NCI-H128 (cell line): ENCODE measurements around the gene MYOT.
A peak's percentile ranks its signal among the peaks of the same experiment; 100 is the strongest.

Source experiments
- DNase-seq: peaks from one replicate; lab custom pipeline; 2025; ENCODE audit not compliant: unreplicated experiment; lab: John Stamatoyannopoulos, UW

The MYOT gene

GRCh38 chr5:137901011-137901817 is 33.6 kb downstream of the MYOT start:
- DNase-seq = no peak

- DNase-seq = no peak
Measured at GRCh38 chr5:137902408-137903133, 34.9 kb downstream of the MYOT start.

- no peak for DNase-seq
Measured at GRCh38 chr5:137914758-137915157, 47.1 kb downstream of the MYOT start.

DNA sequence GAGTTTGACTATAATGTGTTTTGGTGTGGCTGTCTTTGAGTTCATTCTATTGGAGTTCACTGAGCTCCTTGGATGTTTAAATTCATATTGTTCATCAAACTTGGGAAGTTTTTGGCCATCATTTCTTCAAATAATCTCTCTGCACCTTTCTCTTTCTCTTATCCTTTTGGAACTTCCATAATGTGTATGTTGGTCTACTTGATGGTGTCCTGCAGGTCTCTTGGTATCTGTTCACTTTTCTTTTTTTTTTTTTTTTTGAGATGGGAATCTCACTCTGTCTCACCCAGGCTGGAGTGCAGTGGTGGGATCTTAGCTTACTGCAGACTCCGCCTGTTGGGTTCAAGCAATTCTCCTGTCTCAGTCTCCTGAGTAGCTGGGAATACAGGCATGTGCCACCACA is 49.3 kb downstream of the MYOT start:
- no peak for DNase-seq

GRCh38 chr5:137921931-137922330 is 54.3 kb downstream of the MYOT start:
- no peak for DNase-seq

- no peak for DNase-seq
Measured at GRCh38 chr5:137923856-137924255, 56.2 kb downstream of the MYOT start.

DNA sequence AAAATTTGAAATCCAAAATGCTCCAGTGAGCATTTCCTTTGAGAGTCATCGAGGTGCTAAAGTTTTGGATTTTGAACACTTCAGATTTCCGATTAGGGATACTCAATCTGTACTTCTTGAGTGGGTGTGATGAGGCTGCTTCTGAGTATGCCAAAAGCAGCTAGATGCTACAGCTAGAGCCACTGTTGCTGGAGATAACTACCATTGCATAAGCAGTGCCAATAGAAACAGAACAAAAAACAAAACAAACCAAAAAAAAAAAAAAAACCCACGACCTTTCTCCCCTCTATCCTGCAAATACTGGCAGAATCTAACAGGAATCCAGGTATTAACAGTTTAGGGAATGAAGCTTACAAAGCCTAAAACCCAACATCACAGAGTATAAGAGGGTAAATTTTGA is 65.1 kb downstream of the MYOT start:
- no peak for DNase-seq

DNA sequence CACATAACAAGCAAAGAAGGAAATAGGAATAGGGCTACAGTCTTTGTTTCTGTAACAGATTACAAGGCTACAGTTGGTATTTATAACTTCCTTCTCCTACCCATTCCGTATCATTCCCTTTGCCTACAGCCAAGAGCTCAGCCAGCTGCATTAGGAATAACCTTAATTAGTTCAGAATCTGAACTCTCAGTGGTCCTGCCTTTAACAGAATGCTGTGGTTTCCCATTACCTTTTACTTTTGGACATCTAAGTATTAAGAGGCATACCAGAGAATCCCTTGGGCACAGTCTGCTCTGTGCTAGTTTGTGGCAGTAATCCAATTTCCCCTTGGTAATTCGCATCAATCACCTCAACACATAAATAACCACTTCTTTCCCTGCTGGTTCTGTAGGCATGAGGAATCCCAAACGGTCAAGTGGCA is 65.8 kb downstream of the MYOT start:
- peak; percentile 7 for DNase-seq

DNA sequence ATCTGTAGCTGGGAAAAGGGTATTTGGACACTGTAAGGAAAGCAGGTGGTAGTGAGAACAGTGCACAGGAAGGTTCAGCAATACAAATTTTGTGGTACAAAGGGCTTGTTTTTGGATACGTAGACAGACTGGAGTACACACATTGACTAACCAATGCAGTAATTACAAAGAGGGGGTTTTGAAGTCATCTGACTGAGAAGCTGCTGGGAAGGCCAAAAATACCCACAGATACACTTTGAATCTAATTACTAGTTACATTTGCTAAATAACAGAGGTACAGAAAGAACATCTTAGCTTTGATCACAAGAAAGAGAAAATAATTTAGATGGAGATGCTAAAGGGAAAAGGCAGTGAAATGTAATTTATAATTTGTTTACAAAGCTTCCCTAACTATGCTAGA is 67.5 kb downstream of the MYOT start:
- no peak for DNase-seq

- DNase-seq = no peak
Measured at GRCh38 chr5:137935694-137936093, 68.0 kb downstream of the MYOT start.
